DMS53 (cell line): ENCODE results near the gene OR4M1.
"Not testable (repeated sequence)": the region's sequence is repeated elsewhere in the genome, so short reads cannot be mapped to it uniquely, and the experiment has no call there.

Source experiments
- DNase-seq: peaks from one replicate; lab custom pipeline; 2025; lab: John Stamatoyannopoulos, UW

OR4M1 gene

GRCh38 chr14:19823178-19823577 is 49.9 kb downstream of the OR4M1 start:
- DNase-seq: no peak

DNA sequence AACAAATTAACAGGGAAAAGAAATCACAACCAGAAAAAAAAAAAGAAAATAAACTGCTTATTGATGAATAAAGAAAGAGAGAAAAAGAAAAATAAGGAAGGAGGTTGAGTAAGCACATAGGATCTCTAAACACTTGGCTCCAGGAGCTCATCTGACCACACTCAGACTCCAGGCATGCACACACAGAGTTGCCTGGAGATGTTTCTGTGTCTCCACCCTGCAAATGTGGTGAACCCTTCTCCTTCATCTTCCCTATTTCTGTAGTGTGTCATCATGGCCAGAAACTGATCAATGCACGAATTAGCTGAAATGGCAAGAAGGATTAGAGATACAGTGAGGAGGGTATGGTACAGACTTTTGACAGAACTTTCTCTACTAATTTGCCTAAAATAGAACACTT is 50.5 kb downstream of the OR4M1 start:
- DNase-seq: no peak

DNA sequence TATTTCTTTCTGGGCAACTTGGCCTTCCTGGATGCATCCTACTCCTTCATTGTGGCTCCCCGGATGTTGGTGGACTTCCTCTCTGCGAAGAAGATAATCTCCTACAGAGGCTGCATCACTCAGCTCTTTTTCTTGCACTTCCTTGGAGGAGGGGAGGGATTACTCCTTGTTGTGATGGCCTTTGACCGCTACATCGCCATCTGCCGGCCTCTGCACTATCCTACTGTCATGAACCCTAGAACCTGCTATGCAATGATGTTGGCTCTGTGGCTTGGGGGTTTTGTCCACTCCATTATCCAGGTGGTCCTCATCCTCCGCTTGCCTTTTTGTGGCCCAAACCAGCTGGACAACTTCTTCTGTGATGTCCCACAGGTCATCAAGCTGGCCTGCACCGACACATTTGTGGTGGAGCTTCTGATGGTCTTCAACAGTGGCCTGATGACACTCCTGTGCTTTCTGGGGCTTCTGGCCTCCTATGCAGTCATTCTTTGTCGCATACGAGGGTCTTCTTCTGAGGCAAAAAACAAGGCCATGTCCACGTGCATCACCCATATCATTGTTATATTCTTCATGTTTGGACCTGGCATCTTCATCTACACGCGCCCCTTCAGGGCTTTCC is 54.4 kb downstream of the OR4M1 start:
- not testable (repeated sequence) for DNase-seq

GRCh38 chr14:19828314-19828713 is 55.0 kb downstream of the OR4M1 start:
- no peak for DNase-seq
